Stimulated activated CD8-positive, alpha-beta memory T cell treated with anti-CD3 and anti-CD28 coated beads, Interleukin-15, amount 100 ng/mL, for 24 hours (primary cell): Measurements from ENCODE around the gene ICE2.

Experiments
- DNase-seq: peaks from one replicate; pipeline ENCODE4 v3.0.0-alpha.2; 2020; ENCODE audit warnings: low read depth

ICE2 gene

GRCh38 chr15:60371175-60372051 is 107.5 kb downstream of the ICE2 start:
- no peak for DNase-seq

GRCh38 chr15:60370869-60371136 is 108.1 kb downstream of the ICE2 start:
- no peak for DNase-seq

GRCh38 chr15:60370105-60370868 is 108.7 kb downstream of the ICE2 start:
- no peak for DNase-seq

GRCh38 chr15:60369696-60370095 is 109.2 kb downstream of the ICE2 start:
- no peak for DNase-seq
